DLD1 (cell line): ENCODE measurements around the gene PTPRG.

Source experiments
- in situ Hi-C: cut with HindIII; loops from 2 replicates; pipeline ENCODE4 v1.10.0; 2017; ENCODE audit warnings: low sequenced_read_pairs

The PTPRG gene

DNA sequence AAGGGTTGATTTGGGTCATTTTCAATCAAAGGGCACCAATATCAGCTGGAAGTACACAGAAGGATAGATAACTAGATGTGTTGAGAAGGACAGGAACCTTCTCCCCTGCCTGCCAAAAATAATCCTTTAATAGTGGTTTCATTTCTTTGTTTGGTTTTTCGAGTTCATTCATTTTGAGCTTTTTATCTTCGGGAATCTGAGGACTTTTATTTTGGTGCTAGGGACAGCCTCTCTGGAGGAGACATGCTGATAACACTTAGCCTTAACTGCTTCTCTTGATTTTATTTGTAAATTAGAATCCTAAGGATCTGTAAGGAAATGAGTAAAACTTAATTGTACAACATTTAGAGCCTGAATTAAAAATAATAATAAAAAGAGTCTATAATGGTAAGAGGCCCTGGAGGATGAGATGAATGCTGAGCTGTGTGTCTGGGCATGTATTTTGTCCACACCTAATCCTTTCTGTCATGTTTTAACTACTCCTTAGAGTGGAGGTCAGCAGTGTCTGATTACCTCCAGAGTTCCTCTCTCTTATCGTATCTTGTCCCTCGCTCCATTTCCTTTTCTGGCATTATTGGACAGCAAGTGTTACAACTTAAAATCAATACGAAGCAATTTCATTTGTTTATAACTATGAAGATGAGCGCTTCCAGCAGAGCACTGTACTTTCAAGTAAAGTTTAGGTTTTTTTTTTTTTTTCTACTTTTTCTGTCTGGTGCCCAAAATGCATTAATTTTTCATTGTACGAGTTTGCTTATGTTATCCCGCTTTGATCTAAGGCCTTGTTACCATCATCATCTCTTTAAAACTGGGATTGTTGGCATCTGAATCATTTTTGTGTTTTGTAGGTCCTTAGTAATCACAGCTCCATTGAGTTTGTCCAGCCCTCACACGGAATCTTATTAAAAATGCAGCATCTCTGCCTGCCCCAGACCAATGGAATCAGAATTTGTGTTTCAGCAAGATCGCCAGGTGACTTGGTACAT, 22.8 kb downstream of the PTPRG start:
- in situ Hi-C loops, result no loop called here

DNA sequence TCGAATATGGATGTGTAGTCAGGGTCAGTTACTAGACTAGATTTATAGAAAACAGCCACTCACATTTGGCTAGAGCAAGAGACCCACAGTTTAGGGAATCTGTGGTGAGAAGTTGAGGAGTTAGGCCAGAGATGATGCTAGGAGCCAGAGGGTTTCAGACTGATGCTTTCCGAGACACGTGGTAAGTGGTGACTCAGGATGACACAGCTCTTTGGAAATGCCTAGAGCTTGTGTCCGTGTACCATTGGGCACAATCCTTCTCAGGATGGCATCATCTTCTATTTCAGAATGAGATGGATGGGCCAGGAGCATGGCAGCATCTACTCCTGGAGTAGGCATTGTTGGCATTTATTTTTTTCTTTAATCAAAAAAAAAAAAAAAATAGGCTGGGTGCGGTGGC, 28.5 kb downstream of the PTPRG start:
- in situ Hi-C loops, result no loop called here

DNA sequence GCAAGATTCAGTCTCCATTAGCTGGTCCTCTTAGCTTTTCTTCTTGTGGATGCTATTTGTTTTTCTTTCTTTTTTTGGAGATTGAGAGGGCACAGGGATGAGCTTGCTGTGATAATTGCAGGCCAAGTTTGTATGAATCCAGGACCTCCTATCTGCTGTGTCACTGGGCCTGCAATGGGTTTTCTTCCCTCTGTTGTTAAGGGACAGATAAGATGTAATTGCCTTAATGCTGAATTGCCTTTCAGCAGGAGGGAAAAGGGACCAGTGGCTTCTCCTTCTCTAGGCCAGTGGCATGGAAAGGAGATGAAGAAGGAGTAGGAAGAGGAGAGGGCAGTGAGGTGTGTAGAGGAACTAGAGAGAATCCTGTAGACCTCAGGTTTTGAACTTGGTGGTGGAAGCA, 29.9 kb downstream of the PTPRG start:
- in situ Hi-C loops, result no loop called here

GRCh38 chr3:61593446-61594029, 32.2 kb downstream of the PTPRG start:
- in situ Hi-C loops, result no loop called here

DNA sequence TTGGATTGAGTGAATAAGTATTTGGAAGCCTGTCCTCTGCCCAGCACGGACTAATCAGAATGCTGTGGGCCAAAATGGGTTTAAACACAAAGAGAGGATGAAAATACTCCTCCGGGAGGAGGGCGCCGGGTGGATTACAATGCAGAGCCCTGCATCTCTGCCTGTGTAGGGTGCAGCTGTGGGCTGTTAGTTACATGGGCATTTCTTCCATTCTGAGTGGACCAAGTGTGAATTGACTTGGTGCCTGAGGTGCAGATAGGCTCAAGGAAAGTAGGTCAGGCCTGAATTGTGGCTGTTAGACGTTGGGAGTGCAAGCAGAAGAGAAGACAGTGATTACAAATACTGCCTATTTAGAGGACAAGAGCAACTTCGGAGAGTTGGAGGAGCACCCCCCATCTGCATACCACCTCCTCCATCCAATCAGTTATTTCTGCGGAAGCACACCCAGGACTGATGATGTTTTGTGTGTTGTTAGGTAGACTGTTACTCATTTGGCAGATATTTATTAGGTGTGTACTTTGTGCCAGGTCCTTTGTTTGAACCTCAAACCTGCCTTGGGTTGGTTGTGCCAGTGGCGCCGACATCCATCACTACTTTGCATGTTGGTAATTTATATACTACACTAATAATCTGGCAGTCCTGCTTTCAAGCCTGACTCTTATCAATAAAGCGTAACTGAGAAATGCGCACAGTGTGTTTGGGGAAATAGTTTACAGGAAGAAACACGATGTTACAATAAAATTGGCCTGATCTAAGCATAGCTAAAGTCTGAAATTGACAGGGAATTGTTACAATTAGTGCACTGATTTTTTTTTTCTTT, 33.0 kb downstream of the PTPRG start:
- in situ Hi-C loops, result no loop called here

- in situ Hi-C loops, result no loop called here
Observed at GRCh38 chr3:61594964-61595285, 33.6 kb downstream of the PTPRG start.

GRCh38 chr3:61595288-61595687, 33.9 kb downstream of the PTPRG start:
- in situ Hi-C loops, result no loop called here

DNA sequence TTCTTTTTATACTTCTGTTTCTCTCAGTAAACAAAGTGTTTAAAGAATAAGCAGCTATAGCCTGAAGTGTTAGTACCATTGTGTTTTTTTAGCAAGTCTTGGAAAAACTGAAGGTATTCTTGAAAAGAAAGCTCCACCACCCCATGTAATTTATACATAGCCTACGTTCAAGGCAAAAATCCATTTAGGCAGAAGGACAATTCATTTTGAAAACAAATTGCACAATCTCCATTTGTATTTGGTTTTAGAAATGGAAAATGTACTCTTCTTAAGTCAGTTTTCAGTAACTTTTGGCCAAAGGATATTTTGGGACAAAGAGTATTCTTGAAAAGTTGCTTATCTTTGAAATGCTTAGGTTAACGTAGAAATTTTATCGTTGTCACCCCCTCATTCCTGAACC, 34.5 kb downstream of the PTPRG start:
- in situ Hi-C loops, result no loop called here

DNA sequence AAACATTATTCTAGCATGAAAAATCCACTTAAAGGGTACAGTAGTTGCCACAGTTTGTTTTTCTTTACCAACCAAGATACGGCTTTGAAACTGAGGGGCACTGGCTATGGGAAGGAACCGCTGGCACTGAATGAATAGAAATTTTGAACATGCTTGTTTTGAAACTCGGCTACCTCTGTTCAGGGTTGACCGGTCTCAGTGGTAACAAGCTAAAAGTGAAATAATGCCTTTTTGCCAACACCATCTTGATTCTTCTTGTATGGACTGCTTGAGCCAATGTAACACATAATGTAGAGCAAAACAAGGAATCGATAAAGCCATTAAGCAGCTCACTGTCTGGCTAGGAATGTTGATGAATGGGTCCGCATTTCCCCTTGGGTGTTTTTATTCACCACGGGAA, 36.5 kb downstream of the PTPRG start:
- in situ Hi-C loops, result no loop called here

- in situ Hi-C loops, result no loop called here
Observed at GRCh38 chr3:61600195-61600594, 38.8 kb downstream of the PTPRG start.

DNA sequence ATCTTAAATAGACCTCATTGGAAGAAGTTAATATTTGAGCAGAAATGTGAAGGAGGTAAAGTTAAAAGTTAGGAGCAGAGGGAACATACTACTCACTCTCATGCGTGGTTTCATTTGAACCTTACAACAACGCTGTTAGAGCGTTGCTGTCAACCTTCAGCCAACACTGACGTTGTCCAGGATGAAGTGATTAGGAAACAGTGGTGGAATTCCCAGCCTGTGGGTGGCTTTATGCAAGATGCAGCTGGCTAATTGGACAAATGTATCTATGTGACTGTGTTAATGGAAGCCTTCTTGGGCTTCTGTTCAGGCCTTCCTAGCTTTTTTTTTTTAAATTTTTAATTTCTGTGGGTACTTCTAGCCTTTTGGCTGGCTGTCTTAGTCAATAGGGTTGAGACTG, 40.5 kb downstream of the PTPRG start:
- in situ Hi-C loops, result no loop called here

DNA sequence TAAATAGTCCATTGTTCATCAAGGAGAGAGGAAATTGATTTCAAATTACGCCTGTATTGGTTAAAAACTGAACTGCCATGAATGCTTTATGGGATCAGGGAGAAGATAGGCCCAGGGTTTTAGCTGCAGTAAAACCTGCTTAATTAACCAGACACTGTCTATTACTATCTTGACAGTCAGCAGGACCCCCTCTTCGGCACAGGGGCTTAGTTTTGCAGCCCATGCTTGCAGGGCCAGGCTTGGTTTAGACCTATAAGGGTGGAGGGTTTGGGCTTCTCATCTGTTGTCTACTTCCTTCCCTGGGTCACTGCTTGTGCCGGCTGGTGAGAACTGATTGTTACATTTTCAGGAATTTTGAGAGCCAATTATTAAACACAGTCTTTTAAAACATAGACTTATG, 41.1 kb downstream of the PTPRG start:
- in situ Hi-C loops, result no loop called here

GRCh38 chr3:61605589-61606175, 44.3 kb downstream of the PTPRG start:
- in situ Hi-C loops, result no loop called here

GRCh38 chr3:61606196-61606595, 44.8 kb downstream of the PTPRG start:
- in situ Hi-C loops, result no loop called here

- in situ Hi-C loops, result no loop called here
Observed at GRCh38 chr3:61608072-61608471, 46.7 kb downstream of the PTPRG start.

- in situ Hi-C loops, result no loop called here
Observed at GRCh38 chr3:61608711-61609110, 47.3 kb downstream of the PTPRG start.

DNA sequence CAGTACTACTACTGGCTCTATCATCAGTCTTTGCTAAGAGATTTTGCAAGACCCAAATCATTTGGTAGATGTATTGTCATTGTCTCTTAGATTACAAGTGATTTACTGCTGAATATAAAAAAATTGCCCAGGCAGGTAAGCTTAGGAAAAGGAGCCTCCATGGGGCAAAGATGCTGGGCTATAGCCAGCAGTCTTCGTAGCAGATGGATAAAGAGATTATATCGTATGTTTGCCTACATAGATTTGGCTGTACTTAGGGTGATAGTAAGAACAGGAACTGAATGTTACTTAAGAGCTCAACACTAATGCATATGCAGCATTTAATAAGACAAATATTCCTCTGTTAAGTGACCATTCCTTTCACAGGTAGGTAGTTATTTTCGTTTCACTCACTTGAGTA, 48.9 kb downstream of the PTPRG start:
- in situ Hi-C loops, result no loop called here

DNA sequence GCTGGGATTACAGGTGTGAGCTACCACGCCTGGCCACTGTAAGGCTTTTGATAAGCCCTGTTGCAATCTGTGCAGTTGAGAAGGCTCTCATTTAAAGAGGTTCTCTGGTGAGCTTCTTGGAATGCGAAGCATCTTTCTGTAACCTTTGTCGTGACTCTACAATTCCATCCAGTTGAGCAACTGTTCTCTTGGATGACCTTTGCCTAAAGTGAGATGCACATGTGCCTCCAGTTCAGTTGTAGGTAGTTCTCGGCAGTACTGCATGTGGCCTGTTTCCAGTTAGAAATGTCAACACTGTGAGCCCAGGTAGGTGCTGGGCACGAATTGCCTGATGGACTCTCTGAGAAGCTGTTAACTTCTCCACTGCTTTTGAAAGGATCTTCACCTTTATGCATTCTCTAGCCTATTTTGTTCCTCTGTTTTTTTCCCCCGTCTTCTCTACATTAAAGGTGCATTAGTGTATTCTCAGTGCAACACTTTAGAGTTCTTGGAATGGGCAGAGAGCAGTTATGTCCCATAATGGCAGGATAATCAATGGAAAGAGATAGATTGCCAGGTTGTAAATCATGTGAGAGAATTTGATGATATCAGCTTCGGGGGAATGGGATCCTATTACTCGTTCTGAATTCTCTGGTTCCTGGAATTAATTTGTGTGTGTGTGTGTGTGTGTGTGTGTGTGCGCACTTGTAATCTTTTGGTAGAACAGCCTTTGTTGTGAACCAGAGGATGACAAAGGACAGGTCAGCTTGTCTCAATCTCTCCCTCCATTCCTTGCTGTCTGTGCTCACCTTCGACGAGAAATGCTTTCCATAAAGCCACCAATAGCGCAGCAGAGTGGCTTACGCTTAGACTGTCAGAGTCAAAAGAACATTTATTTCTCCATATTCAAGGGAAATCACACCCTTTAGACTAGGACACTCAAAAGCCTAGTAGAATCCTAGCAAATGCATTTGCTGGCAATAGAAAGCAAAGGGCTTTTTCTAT, 51.1 kb downstream of the PTPRG start:
- in situ Hi-C loops, result no loop called here

GRCh38 chr3:61613666-61614065, 52.3 kb downstream of the PTPRG start:
- in situ Hi-C loops, result no loop called here

DNA sequence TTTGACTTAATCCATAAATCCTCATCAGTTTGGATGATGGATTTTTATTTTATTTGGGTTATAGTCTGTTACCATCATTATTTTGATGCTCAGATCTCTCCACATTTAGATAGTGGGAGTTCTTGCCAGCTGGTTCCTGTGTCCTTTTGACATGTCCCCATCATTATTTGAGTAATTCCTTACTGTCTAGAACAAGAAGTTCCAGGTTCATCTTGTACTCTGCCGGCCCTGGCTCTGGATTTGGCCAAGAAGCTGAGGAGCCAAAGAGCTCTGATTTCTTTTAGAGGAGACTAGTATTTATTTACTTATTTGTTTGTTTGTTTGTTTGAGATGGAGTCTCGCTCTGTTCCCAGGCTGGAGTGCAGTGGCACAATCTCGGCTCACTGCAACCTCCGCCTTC, 54.3 kb downstream of the PTPRG start:
- in situ Hi-C loops, result no loop called here
